Endodermal cell (in vitro differentiated cells): Measurements from ENCODE around the gene NOM1. TPM values are rescaled to one million over a fixed set of nuclear protein-coding genes. Genes with fewer than 3 reads are reported as not detected.
"Not testable (repeated sequence)": the region's sequence is repeated elsewhere in the genome, so short reads cannot be mapped to it uniquely, and the experiment has no call there.

Source experiments
- DNase-seq: peaks from one replicate; pipeline ENCODE4 v3.0.0-alpha.2; 2017
- H3K27ac ChIP-seq: 2 replicates; pipeline ENCODE4 v1.5.1; 2013; ENCODE audit warnings: mild to moderate bottlenecking, low read depth, low read length, moderate library complexity
- H3K27me3 ChIP-seq: 2 replicates; pipeline ENCODE4 v1.6.1; 2013; ENCODE audit warnings: mild to moderate bottlenecking, low read length, moderate library complexity; ENCODE audit not compliant: insufficient read depth, control insufficient read depth, poor library complexity, severe bottlenecking
- H3K36me3 ChIP-seq: 2 replicates; pipeline ENCODE4 v1.7.0; 2013; ENCODE audit warnings: mild to moderate bottlenecking, low read length, moderate library complexity; ENCODE audit not compliant: control insufficient read depth, insufficient read depth
- H3K4me1 ChIP-seq: one replicate; pipeline ENCODE4 v1.7.0; 2013; ENCODE audit warnings: low read length; ENCODE audit not compliant: control insufficient read depth, insufficient read depth
- H3K4me3 ChIP-seq: 2 replicates; pipeline ENCODE4 v1.5.1; 2013; ENCODE audit warnings: mild to moderate bottlenecking, low read length, moderate library complexity
- H3K9ac ChIP-seq: 2 replicates; pipeline ENCODE4 v1.6.1; 2013; ENCODE audit warnings: mild to moderate bottlenecking, low read length, moderate library complexity; ENCODE audit not compliant: poor library complexity, severe bottlenecking; ENCODE audit errors: extremely low read depth
- H3K9me3 ChIP-seq: 2 replicates; pipeline ENCODE4 v1.6.1; 2013; ENCODE audit warnings: mild to moderate bottlenecking, low read length, moderate library complexity; ENCODE audit not compliant: control insufficient read depth
- H3K27ac Mint-ChIP-seq: 2 replicates; pipeline ENCODE4 v1.8.0; 2020; ENCODE audit warnings: mixed read lengths
- H3K27me3 Mint-ChIP-seq: 2 replicates; pipeline ENCODE4 v1.8.0; 2021; ENCODE audit warnings: mild to moderate bottlenecking, mixed read lengths; ENCODE audit not compliant: insufficient read depth
- H3K36me3 Mint-ChIP-seq: 2 replicates; pipeline ENCODE4 v1.8.0; 2020; ENCODE audit warnings: low read depth, mixed read lengths
- H3K4me1 Mint-ChIP-seq: 2 replicates; pipeline ENCODE4 v1.8.0; 2020; ENCODE audit warnings: mixed read lengths
- H3K4me3 Mint-ChIP-seq: 2 replicates; pipeline ENCODE4 v1.8.0; 2020; ENCODE audit warnings: mild to moderate bottlenecking, moderate library complexity, mixed read lengths
- H3K9me3 Mint-ChIP-seq: 2 replicates; pipeline ENCODE4 v1.8.0; 2020; ENCODE audit warnings: mild to moderate bottlenecking, mixed read lengths
- CTCF ChIP-seq: fragments of 200-600 bp; sonication (generic); conservative IDR thresholded peaks from 2 replicates; pipeline ENCODE4 v1.5.0; 2021; ENCODE audit warnings: antibody characterized with exemption, mild to moderate bottlenecking
- WGBS, 2 experiments: methylation state at CpG; one replicate each; pipeline versions ENCODE4 v1.1.5 to v1.1.7; 2013; ENCODE audit warnings: missing lambda C conversion rate in 2 of 2, mixed read lengths in 1 of 2; ENCODE audit not compliant: insufficient coverage in 1 of 2, insufficient read length in 1 of 2; 5-methylcytosine and 5-hydroxymethylcytosine counted together
- total RNA-seq, 2 donors: library from RNA; stranded (reverse); fragmentation: NEBNext Ultra II Directional in 1 of 2; extraction: Animal tissue kit (Norgen Biotek cat#: 25700) in 1 of 2; gene quantifications; 2 replicates in 1 of 2; 3 replicates in 1 of 2; pipeline ENCODE4 v1.2.1, GENCODE V29; 2021

The NOM1 gene
- total RNA-seq, 2 donors from 2014 or later = 22.8 to 27.0 TPM

GRCh38 chr7:156906200-156906649, 43.3 kb upstream of the NOM1 start:
- H3K27me3 Mint-ChIP-seq = peaks cover 7% of the 10 kb centered on the region
- no peaks in the 10 kb centered on the region for H3K27me3 ChIP-seq
- H3K4me3 Mint-ChIP-seq = no peak overlapping the region
- no peak overlapping the region for H3K9ac ChIP-seq
- no peak for TF ChIP-seq CTCF
- H3K4me1 ChIP-seq = no peaks in the 10 kb centered on the region
- WGBS, 2 experiments = 92 to 100% methylated on average over 1 to 3 of the region's 4 CpGs
- no peak overlapping the region for H3K27ac ChIP-seq
- H3K27ac Mint-ChIP-seq = no peak overlapping the region
- peaks cover 2% of the 10 kb centered on the region for H3K9me3 Mint-ChIP-seq
- H3K36me3 Mint-ChIP-seq = no peaks in the 10 kb centered on the region
- peaks cover 1% of the 10 kb centered on the region for H3K4me1 Mint-ChIP-seq
- no peaks in the 10 kb centered on the region for H3K9me3 ChIP-seq
- no peak for DNase-seq
- no peaks in the 10 kb centered on the region for H3K36me3 ChIP-seq
- H3K4me3 ChIP-seq = no peak overlapping the region

DNA sequence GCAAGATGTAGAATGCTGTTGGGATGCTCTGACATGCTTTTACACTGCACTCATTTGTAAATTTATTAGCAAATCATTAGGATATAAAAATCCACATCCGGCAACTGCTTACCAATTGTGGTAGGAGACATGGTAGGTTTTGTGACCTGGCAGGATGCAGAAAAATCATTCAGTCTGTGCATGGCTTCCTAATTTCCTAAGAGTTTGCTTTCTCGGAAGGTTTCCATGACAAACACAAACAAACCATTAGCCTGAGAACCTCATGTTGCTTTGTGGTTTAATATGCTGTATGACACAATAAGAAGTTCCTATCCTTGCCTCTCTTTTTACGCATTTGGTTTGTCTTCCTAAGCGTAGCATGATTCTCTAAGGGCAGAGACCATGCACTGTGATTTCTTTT, 41.9 kb upstream of the NOM1 start:
- Mint-ChIP-seq H3K36me3 (no peaks in the 10 kb centered on the region), H3K4me3 (no peak overlapping the region), H3K27ac (no peak overlapping the region), H3K27me3 (peaks cover 14% of the 10 kb centered on the region), H3K9me3 (peaks cover 7% of the 10 kb centered on the region), H3K4me1 (peaks cover 1% of the 10 kb centered on the region)
- no peak for TF ChIP-seq CTCF
- Histone ChIP-seq H3K27me3 (no peaks in the 10 kb centered on the region), H3K4me1 (no peaks in the 10 kb centered on the region), H3K27ac (no peak overlapping the region), H3K9ac (no peak overlapping the region), H3K4me3 (no peak overlapping the region), H3K9me3 (no peaks in the 10 kb centered on the region), H3K36me3 (no peaks in the 10 kb centered on the region)
- WGBS, 2 experiments = 92% methylated on average over 4 of the region's 4 CpGs; no CpG with 5 or more reads in 1 of the 2 experiments
- DNase-seq = no peak

DNA sequence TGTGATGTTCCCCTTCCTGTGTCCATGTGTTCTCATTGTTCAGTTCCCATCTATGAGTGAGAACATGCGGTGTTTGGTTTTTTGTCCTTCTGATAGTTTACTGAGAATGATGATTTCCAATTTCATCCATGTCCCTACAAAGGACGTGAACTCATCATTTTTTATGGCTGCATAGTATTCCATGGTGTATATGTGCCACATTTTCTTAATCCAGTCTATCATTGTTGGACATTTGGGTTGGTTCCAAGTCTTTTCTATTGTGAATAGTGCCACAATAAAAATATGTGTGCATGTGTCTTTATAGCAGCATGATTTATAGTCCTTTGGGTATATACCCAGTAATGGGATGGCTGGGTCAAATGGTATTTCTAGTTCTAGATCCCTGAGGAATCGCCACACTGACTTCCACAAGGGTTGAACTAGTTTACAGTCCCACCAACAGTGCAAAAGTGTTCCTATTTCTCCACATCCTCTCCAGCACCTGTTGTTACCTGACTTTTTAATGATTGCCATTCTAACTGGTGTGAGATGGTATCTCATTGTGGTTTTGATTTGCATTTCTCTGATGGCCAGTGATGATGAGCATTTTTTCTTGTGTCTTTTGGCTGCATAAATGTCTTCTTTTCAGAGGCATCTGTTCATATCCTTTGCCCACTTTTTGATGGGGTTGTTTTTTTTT, 39.8 kb upstream of the NOM1 start:
- not testable (repeated sequence) for H3K4me3 Mint-ChIP-seq, H3K4me1 Mint-ChIP-seq, H3K27ac ChIP-seq, DNase-seq, H3K36me3 ChIP-seq, H3K27ac Mint-ChIP-seq, H3K4me3 ChIP-seq, H3K9me3 ChIP-seq, H3K27me3 ChIP-seq, H3K36me3 Mint-ChIP-seq, H3K4me1 ChIP-seq, H3K9ac ChIP-seq
- WGBS, 2 experiments = no CpG with 5 or more reads among the region's 3 CpGs
- H3K9me3 Mint-ChIP-seq = peaks cover 10% of the 10 kb centered on the region
- H3K27me3 Mint-ChIP-seq = peaks cover 15% of the 10 kb centered on the region

GRCh38 chr7:156918635-156919034, 30.9 kb upstream of the NOM1 start:
- no peaks in the 10 kb centered on the region for H3K27me3 ChIP-seq
- H3K36me3 ChIP-seq = no peaks in the 10 kb centered on the region
- DNase-seq = no peak
- H3K27me3 Mint-ChIP-seq = no peaks in the 10 kb centered on the region
- H3K4me3 ChIP-seq = no peak overlapping the region
- TF ChIP-seq CTCF = no peak
- H3K27ac Mint-ChIP-seq = no peak overlapping the region
- no peaks in the 10 kb centered on the region for H3K4me1 ChIP-seq
- no peak overlapping the region for H3K9ac ChIP-seq
- H3K27ac ChIP-seq = no peak overlapping the region
- H3K9me3 Mint-ChIP-seq = peaks cover 16% of the 10 kb centered on the region
- H3K9me3 ChIP-seq = peaks cover 6% of the 10 kb centered on the region
- H3K4me3 Mint-ChIP-seq = no peak overlapping the region
- no peaks in the 10 kb centered on the region for H3K36me3 Mint-ChIP-seq
- no peaks in the 10 kb centered on the region for H3K4me1 Mint-ChIP-seq
- WGBS, 2 experiments = 83 to 91% methylated on average over 1 of the region's 1 CpG
